ENCODE measurements around the gene VAV2.

VAV2 gene

DNA sequence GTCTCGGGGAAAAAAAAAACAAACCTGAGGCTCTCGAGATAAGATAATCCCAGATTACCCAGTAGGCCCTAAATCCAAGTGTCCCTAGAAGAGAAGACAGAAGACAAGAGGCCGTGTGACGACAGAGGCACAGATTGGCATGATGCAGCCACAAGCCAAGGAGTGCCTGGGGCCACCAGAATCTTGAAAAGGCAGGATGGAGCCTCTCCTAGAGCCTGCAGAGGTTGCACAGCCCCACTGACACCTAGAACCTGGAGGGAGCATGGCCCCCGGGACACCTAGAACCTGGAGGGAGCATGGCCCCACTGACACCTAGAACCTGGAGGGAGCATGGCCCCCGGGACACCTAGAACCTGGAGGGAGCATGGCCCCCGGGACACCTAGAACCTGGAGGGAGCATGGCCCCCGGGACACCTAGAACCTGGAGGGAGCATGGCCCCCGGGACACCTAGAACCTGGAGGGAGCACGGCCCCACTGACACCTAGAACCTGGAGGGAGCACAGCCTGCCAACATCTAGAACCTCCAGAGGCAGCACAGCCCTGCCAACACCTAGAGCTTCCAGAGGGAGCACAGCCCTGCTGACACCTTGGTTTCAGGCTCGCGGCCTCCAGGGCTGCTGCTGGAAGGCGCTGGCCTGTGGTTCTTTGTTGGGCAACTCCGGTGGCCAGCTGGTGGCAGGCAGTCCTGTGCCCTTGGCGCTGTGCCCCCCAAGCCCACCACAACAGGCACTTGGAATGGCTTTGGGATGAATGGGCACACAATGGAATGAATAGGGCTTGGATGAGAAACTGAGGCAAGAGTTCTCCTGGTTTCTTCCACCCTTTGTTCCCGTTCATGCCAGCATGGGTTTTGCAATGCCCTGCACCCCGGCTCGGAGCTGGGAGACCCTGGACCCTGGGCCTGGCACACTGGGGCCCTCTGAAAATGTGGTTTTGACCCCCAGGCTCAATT, 39.2 kb downstream of the VAV2 start:
- Mint-ChIP-seq H3K27ac (no peak overlapping the region), H3K36me3 (ENCODE audit: low read depth) (no peaks in the 10 kb centered on the region), H3K9me3 (no peaks in the 10 kb centered on the region), H3K27me3 (no peaks in the 10 kb centered on the region), H3K4me1 (peaks cover 25% of the 10 kb centered on the region), H3K4me3 (no peak overlapping the region)
- ATAC-seq (no peak), DNase-seq (no peak)

DNA sequence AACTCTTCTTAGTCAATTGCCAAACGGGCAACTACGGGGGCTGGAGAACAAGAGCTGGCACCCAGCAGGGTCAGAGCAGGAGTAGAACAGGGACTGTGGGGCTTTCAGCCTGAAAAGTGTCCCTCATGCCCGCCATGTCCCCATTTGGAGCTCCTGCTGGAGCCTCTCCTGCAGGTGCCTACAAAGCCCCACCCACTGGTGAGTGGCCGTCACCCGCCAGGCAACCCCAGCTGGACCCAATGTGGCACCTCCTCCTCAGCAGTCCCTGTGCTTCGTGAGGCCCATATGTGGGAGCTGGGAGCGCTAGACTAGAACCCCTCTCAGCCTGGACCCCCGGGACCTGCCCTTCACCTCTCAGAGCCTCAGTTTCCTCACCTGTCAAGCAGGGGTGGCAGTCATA, 40.9 kb downstream of the VAV2 start:
- no peaks in the 10 kb centered on the region for H3K27me3 Mint-ChIP-seq
- no peak overlapping the region for H3K27ac Mint-ChIP-seq
- peaks cover 14% of the 10 kb centered on the region for H3K4me1 Mint-ChIP-seq
- H3K9me3 Mint-ChIP-seq: no peaks in the 10 kb centered on the region
- no peak overlapping the region for H3K4me3 Mint-ChIP-seq
- no peak for ATAC-seq
- H3K36me3 Mint-ChIP-seq (ENCODE audit: low read depth): no peaks in the 10 kb centered on the region
- DNase-seq: no peak

DNA sequence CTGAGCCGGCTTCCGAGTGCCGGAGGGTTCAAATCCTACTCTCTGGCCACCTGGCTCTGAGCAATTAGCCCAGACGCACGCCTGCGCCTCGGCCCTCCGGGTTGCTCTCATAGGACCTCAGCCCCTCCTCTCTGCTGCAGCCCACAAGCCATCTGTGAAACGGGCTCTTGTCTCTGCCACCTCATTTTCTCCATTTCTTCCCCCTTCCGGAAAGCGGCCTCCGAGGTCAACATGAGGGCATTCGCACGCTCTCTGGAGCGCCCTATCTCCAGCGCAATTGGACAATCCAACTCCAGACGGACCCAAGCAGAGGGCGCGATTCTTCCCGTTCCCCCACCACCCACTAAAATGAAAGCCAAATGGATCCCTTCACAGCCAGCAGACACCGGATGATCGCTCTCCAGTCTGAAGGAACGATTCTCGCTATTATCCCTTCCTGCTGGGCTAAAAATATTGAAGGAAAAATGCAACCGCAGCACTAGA, 41.5 kb downstream of the VAV2 start:
- no peaks in the 10 kb centered on the region for H3K9me3 Mint-ChIP-seq
- no peaks in the 10 kb centered on the region for H3K36me3 Mint-ChIP-seq (ENCODE audit: low read depth)
- H3K4me3 Mint-ChIP-seq: no peak overlapping the region
- H3K27ac Mint-ChIP-seq: no peak overlapping the region
- no peak for DNase-seq
- peaks cover 13% of the 10 kb centered on the region for H3K4me1 Mint-ChIP-seq
- no peak for ATAC-seq
- no peaks in the 10 kb centered on the region for H3K27me3 Mint-ChIP-seq

DNA sequence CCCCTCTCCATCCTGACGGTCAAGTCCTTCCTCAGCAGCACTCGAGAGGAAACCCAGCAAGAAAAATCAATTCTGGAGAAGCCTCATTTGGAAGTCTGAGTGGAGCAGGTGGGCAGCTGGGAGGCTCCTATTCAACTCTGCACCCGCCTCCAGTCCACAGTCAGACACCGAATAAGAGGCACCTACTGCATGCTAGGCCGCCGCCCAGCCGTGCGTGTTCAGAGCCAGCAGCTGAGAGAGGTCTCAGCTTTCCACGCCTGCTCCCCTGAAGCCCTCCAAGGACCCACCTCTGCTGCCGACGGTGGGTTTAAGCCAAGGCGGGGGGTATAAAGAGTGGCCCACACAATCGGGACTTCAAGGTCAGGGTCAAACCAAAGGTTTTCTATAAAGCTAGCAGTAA, 41.9 kb downstream of the VAV2 start:
- no peak overlapping the region for H3K4me3 Mint-ChIP-seq
- no peaks in the 10 kb centered on the region for H3K36me3 Mint-ChIP-seq (ENCODE audit: low read depth)
- H3K27me3 Mint-ChIP-seq: no peaks in the 10 kb centered on the region
- no peak overlapping the region for H3K27ac Mint-ChIP-seq
- H3K9me3 Mint-ChIP-seq: no peaks in the 10 kb centered on the region
- ATAC-seq (no peak), DNase-seq (no peak)
- peaks cover 15% of the 10 kb centered on the region for H3K4me1 Mint-ChIP-seq

DNA sequence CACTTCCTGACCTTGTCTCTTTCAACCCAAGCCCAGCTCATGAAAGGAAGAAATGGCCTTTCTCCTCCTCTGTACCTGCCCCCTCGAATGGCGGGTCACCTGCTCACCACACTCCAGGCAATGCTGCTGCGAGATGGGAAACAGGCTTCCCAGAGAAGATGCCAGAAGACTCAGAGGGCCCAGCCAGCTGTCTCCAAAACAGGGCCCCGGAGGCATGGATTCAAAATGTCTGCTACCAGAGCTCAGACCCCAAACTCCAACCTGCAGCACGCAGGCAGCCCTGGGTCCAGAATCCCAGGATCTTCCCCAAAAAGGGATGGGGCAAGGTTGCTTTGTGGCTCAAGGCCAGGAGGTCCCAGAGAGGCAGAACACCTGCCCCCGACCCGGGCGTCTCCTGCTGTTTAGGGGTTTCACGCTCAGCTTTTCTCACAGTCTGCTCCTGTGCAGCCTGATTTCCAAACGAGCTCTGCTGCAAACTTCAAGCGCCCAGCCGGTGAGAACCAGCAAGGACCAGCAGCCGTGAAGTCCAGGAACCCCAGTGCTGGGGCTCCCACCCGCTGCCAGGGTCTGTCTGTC, 42.5 kb downstream of the VAV2 start:
- ATAC-seq: no peak
- H3K9me3 Mint-ChIP-seq: no peaks in the 10 kb centered on the region
- H3K27me3 Mint-ChIP-seq: no peaks in the 10 kb centered on the region
- DNase-seq: no peak
- H3K4me3 Mint-ChIP-seq: no peak overlapping the region
- H3K36me3 Mint-ChIP-seq (ENCODE audit: low read depth): no peaks in the 10 kb centered on the region
- peaks cover 10% of the 10 kb centered on the region for H3K4me1 Mint-ChIP-seq
- no peak overlapping the region for H3K27ac Mint-ChIP-seq

DNA sequence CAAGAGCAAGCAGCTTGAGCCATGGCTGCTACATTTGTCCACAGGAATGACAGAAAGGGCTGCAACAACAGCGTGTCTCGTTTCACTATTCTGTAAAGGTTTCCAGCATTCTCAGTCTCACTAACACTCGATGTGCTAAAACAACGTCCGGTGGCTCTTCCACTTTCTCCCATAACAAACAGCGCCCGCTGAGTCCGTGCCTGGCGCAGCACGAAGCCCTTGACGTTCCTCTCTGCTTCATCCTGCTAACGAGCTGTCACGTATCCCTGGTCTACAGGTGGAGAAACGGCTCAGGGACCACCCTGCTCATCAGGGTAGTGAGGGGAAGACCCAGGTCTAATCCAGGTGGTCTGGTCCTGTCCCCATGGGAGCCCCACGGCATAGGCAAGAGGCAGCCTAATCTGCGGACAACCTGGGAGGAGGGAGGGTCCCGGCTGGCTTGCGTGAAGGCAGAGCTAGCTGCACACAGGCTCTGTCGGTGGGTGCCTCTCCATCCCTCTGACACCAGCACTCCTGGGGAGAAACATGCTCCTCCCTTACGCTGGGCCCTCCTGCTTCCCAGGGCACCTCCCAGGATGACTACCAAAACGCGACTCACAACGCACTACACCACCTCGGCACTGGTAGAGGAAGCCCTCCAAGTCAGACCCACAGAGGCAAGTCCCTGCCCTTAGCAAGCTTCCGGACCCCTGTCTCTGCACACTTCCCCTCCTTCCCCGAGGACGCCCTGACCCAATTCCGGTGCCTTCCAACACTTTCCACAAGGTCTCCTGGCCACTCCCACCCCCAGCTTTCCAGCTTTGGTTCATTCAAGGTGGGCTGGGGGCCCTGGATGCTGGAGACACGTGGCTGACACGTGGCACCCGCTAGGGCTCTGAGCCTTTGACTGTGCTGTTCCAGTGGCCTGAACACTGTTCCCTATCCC, 43.3 kb downstream of the VAV2 start:
- Mint-ChIP-seq H3K4me1 (peaks cover 3% of the 10 kb centered on the region), H3K9me3 (no peaks in the 10 kb centered on the region), H3K27ac (no peak overlapping the region), H3K36me3 (ENCODE audit: low read depth) (no peaks in the 10 kb centered on the region), H3K4me3 (no peak overlapping the region), H3K27me3 (no peaks in the 10 kb centered on the region)
- DNase-seq (no peak), ATAC-seq (no peak)

DNA sequence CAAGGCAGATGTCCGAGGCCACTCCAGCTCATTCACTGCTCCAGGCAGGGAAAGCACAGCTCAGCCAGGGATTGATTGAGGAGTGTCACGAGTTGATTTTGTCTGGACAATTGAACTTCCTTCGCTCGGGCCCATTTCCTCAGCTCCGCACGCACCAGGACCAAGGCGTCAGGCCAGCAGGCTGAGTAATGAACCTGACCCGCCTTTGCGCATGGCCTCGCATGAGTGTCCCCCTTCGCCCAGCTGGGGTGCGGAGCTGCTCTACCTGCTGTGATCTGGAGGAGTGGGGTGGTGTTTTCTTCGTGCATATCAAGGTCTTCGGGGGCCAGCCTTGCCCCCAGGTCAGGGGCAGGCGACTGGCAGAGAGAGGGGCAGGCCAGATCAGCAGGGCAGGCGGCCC, 44.0 kb downstream of the VAV2 start:
- Mint-ChIP-seq H3K27me3 (no peaks in the 10 kb centered on the region), H3K27ac (no peak overlapping the region), H3K4me1 (peaks cover 3% of the 10 kb centered on the region), H3K36me3 (ENCODE audit: low read depth) (no peaks in the 10 kb centered on the region), H3K4me3 (no peak overlapping the region), H3K9me3 (no peaks in the 10 kb centered on the region)
- no peak for ATAC-seq
- no peak for DNase-seq

DNA sequence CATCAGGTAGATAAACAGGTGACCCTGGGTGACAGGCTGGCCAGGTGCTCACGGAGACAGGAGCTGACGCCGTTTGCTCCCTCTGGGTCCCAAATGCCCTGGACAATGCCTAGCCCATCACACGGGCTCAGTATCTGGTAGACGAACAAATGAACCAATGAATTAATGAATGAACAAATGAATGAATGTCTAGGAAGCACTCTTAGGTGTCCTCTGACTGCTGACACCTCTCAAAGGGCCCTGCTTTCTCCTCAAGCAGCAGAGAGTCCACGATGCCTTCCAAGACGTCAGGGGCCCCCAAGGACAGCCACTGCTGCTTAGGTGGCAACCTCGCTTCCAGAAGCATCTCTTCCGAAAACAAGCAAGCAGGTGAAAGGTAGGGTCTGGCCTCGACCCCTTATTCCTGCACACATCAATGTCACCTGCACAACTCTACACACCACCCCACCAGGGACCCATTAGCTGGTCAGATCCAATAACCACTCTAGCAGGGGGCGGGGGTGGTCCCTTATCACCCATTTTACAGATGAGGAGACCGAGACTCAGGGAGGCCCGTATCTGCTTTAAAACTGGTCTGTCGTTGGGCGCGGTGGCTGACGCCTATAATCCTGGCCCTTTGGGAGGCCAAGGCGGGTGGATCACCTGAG, 45.2 kb downstream of the VAV2 start:
- Mint-ChIP-seq H3K27ac (no peak overlapping the region), H3K27me3 (no peaks in the 10 kb centered on the region), H3K36me3 (ENCODE audit: low read depth) (no peaks in the 10 kb centered on the region), H3K9me3 (no peaks in the 10 kb centered on the region), H3K4me1 (peaks cover 3% of the 10 kb centered on the region), H3K4me3 (no peak overlapping the region)
- no peak for ATAC-seq
- DNase-seq: no peak

DNA sequence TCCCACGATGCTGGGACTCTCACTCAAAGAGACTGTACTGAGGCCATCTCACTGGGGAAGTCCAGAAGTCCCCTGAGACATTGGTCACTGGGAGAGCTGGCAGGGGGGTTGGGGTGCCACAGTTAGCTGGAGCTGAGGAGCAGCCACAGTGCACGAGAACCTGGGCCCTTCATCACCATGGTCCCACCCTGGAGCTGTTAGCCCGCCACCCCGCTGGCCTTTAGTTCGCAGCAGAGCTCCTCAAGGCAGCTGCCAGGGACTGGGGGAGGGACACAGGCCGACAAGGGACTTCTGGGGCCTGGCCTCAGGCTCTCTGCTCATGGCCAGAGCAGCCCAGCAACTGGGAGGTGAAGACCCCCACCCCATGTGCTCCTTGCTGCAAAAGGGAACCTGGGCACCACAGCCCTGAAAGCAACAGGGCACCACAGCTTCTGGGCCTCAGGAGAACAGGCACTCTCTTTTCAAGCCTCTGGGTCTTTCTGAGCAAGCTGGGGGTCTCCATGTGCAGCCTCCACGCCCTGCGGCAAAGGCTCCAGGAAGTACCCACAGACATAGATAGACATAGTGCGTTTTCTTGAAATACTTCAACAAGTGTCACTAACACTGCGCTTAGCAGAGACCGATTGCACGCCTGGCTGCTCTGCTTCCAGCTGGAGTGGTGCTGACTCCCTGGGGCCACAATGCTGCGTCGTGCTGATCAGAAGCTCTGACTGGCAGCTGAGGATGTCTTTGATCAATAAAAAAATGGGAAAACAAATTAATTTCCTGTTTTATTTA, 46.0 kb downstream of the VAV2 start:
- peaks cover 3% of the 10 kb centered on the region for H3K4me1 Mint-ChIP-seq
- H3K27me3 Mint-ChIP-seq: no peaks in the 10 kb centered on the region
- H3K9me3 Mint-ChIP-seq: no peaks in the 10 kb centered on the region
- no peaks in the 10 kb centered on the region for H3K36me3 Mint-ChIP-seq (ENCODE audit: low read depth)
- no peak overlapping the region for H3K27ac Mint-ChIP-seq
- H3K4me3 Mint-ChIP-seq: peak overlapping the region; percentile 29
- no peak for DNase-seq
- no peak for ATAC-seq

DNA sequence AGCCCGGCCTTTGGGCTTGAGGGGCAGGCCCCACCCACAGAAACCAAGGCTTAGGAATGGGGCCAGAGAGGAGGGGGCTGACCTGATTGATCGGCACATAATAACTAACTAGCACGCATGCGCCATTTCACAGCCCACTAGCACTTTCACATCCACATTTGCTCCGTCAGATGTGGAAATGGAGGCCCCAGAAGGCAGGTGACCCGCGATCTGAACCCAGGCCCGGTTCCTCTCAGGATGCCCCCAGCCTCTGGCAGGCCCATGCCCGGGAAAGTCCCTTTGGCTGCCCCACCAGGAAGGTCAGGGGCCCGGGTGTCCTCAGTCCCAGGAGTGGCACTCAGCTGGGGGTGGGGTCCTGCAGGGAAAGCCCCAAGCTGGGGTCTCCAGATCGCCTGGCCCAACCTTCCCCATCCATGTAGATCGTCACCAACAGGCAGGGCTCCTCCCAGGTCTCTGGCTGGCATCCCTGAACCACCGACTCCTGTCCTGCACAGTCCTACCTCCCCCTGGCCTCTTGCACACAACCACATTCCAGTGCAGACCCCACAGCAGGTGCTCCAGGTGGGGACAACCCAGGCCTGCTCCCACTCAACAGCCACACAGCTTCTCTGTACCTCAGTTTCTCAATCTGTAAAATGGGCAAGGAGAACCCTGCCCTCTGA, 46.7 kb downstream of the VAV2 start:
- H3K9me3 Mint-ChIP-seq: no peaks in the 10 kb centered on the region
- no peak overlapping the region for H3K27ac Mint-ChIP-seq
- H3K27me3 Mint-ChIP-seq: no peaks in the 10 kb centered on the region
- no peaks in the 10 kb centered on the region for H3K36me3 Mint-ChIP-seq (ENCODE audit: low read depth)
- peak overlapping the region; percentile 29 for H3K4me3 Mint-ChIP-seq
- peaks cover 3% of the 10 kb centered on the region for H3K4me1 Mint-ChIP-seq
- ATAC-seq (peak; percentile 13), DNase-seq (peak; percentile 15)

DNA sequence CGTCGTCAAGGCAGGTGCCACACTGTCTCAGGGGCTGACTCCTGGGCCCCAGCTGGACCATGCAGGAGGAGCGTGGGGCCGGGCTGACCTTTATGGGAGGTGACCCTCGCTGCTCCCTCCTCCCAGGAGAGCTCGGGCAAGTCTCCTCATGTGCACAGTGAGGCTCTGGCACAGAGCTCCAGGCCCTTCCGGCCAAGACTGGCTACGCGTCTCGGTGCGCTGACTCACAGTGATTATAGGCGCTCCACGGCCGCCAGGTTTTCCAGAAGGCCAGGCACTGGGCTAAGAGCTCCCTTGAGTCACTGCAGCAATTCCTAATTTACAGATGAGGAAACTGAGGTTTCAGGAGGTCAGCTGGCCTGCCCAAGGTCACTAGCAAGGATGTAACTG, 47.4 kb downstream of the VAV2 start:
- H3K36me3 Mint-ChIP-seq (ENCODE audit: low read depth): no peaks in the 10 kb centered on the region
- H3K4me3 Mint-ChIP-seq: no peak overlapping the region
- peaks cover 3% of the 10 kb centered on the region for H3K4me1 Mint-ChIP-seq
- no peak overlapping the region for H3K27ac Mint-ChIP-seq
- DNase-seq: no peak
- no peaks in the 10 kb centered on the region for H3K27me3 Mint-ChIP-seq
- H3K9me3 Mint-ChIP-seq: no peaks in the 10 kb centered on the region
- ATAC-seq: no peak

DNA sequence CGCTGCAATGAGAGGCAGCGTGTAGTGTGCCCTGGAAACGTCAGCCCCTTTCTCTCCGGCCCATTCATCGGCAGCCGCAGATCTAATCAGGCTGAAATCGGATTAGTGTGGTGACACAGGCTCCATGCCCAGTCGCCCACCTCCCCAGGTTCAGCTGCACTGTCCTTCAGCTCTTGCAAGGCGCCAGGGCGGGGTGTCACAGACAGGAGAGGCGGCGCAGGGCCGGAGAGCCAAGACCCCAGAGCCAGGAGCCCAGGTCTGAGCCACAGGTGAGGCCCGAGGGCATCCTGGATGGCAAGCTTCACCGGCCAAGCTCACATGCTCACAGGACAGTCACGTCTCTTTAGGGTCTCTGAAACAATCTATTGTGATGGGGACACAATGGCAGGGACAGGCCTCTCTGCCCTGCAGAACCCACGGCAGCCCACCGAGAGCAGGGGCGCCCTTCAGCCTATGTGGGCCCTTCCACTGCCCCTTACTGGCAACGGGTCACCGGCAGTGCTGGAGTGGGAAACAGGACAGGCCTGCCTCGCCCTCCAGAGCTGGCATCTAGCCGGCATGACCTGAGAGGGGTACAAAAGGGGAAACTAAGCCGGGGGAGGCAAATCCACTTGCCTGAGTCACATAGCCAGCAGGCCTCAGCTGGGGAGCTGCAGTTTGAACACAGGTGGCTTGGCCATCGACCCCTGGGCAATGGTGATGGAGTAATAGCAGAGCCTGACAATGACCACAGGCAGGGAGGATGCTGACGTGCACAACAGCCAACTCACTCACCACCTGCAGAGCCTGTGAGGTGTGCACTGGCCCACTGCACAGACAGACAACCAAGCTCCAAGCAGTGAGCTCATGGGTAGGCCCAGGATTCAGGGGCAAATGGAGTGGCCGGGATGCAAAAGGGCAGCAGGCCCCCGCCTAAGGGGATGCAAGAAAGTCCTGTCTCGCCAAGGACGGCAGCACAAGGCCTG, 48.1 kb downstream of the VAV2 start:
- DNase-seq: no peak
- no peak for ATAC-seq
- Mint-ChIP-seq H3K9me3 (no peaks in the 10 kb centered on the region), H3K4me3 (no peak overlapping the region), H3K4me1 (peaks cover 3% of the 10 kb centered on the region), H3K36me3 (ENCODE audit: low read depth) (no peaks in the 10 kb centered on the region), H3K27me3 (no peaks in the 10 kb centered on the region), H3K27ac (no peak overlapping the region)
